K562 (cell line): Measurements from ENCODE around the gene FBXO48. TPM values are rescaled to one million over a fixed set of nuclear protein-coding genes. Genes with fewer than 3 reads are reported as not detected.

Experiments
- ARID1B ChIP-seq: fragments of 450-650 bp; IDR thresholded peaks from 2 replicates; pipeline ENCODE4 v1.6.1; 2016; ENCODE audit warnings: antibody characterized with exemption, mild to moderate bottlenecking, inconsistent platforms
- CHD2 ChIP-seq: IDR thresholded peaks from 2 replicates; pipeline ENCODE4 v1.6.1; 2011; ENCODE audit warnings: low read depth, low read length
- XRCC4 ChIP-seq: IDR thresholded peaks from one replicate; pipeline ENCODE4 v1.6.1; 2011; ENCODE audit not compliant: insufficient read depth, insufficient read length; ENCODE audit errors: extremely low read depth
- ZNF263 ChIP-seq: sonication (generic); formaldehyde crosslinking; IDR thresholded peaks from 2 replicates; pipeline ENCODE4 v1.8.0; 2022; ENCODE audit warnings: mild to moderate bottlenecking, missing genetic modification reagents, borderline replicate concordance
- ZNF583 ChIP-seq: fragments of 250-450 bp; sonication (Bioruptor Pico); IDR thresholded peaks from 2 replicates; pipeline ENCODE4 v1.4.0; 2020
- polyA plus RNA-seq, 8 experiments: library from polyadenylated mRNA; depleted of rRNA in 4 of 8; stranded (reverse) in 5 of 8; unstranded in 3 of 8; fragments of >200 nt; fragmentation: Nextera tagmentation in 2 of 8; fragmentation: Illumina TruSeq in 1 of 8; extraction: Ambion mirVana in 2 of 8; extraction: Trizol in 1 of 8; gene quantifications; 2 replicates each; pipeline versions ENCODE4 v1.2.1 to v1.2.3, GENCODE V29; 2011 to 2014; ENCODE audit warnings: inconsistent platforms in 1 of 8, missing spikeins in 1 of 8
- total RNA-seq, 7 experiments: library from RNA; depleted of rRNA in 6 of 7; stranded (reverse); fragments of >200 nt in 6 of 7; fragmentation: Illumina TruSeq in 2 of 7; extraction: Trizol in 2 of 7; gene quantifications; 2 replicates each; pipeline versions ENCODE4 v1.2.1 to v1.2.3, GENCODE V29; 2011 to 2021; ENCODE audit warnings: low replicate concordance in 1 of 7
- TF ChIP-seq, protein P1 (sequence below): fragments of 450-650 bp; IDR thresholded peaks from 2 replicates; pipeline ENCODE4 v1.7.0; 2016; ENCODE audit warnings: borderline replicate concordance
- TF ChIP-seq, protein P2 (sequence below): sonication (generic); formaldehyde crosslinking; IDR thresholded peaks from 2 replicates; pipeline ENCODE4 v1.9.0; 2022; ENCODE audit warnings: mild to moderate bottlenecking, missing genetic modification reagents
- TF ChIP-seq, protein P3 (sequence below): fragments of 450-650 bp; IDR thresholded peaks from 2 replicates; pipeline ENCODE4 v1.6.1; 2016; ENCODE audit warnings: borderline replicate concordance

The FBXO48 gene
- total and polyA plus RNA-seq, 9 of the 15 experiments (the other 6 are each of a cell fraction or from before 2014, with no cell fraction given) = 0.36 to 1.8 (median 0.73) TPM

DNA sequence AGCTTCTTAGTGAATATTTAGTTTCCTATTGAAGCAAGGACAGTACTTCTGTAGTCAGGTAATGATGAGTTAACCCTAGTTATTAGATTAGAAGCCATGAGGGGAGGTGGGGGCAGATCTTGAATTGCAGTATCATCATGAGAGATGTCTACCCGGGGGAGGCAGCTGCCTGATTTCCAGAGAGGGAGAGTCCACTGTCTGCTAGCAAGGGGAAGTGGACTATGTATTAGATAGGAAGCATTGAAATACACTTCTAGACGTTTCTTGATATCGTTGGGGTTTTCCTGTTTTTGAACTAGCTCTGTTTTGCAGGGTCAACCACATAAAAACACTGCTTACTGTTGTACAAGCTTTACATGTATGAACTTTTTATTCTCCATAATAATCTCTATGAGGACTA is 39.1 kb upstream of the FBXO48 start (continued):
- TF ChIP-seq, protein P1, sequence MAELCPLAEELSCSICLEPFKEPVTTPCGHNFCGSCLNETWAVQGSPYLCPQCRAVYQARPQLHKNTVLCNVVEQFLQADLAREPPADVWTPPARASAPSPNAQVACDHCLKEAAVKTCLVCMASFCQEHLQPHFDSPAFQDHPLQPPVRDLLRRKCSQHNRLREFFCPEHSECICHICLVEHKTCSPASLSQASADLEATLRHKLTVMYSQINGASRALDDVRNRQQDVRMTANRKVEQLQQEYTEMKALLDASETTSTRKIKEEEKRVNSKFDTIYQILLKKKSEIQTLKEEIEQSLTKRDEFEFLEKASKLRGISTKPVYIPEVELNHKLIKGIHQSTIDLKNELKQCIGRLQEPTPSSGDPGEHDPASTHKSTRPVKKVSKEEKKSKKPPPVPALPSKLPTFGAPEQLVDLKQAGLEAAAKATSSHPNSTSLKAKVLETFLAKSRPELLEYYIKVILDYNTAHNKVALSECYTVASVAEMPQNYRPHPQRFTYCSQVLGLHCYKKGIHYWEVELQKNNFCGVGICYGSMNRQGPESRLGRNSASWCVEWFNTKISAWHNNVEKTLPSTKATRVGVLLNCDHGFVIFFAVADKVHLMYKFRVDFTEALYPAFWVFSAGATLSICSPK = no peak
- TF ChIP-seq CHD2 = no peak
- peak; percentile 26; the same call in 1 of the 2 replicates for TF ChIP-seq ARID1B
- TF ChIP-seq, protein P2, sequence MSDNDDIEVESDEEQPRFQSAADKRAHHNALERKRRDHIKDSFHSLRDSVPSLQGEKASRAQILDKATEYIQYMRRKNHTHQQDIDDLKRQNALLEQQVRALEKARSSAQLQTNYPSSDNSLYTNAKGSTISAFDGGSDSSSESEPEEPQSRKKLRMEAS (CRISPR knock-in tag) = no peak
- no peak for TF ChIP-seq XRCC4
- no peak for TF ChIP-seq ZNF263 (CRISPR knock-in tag)
- TF ChIP-seq, protein P3, sequence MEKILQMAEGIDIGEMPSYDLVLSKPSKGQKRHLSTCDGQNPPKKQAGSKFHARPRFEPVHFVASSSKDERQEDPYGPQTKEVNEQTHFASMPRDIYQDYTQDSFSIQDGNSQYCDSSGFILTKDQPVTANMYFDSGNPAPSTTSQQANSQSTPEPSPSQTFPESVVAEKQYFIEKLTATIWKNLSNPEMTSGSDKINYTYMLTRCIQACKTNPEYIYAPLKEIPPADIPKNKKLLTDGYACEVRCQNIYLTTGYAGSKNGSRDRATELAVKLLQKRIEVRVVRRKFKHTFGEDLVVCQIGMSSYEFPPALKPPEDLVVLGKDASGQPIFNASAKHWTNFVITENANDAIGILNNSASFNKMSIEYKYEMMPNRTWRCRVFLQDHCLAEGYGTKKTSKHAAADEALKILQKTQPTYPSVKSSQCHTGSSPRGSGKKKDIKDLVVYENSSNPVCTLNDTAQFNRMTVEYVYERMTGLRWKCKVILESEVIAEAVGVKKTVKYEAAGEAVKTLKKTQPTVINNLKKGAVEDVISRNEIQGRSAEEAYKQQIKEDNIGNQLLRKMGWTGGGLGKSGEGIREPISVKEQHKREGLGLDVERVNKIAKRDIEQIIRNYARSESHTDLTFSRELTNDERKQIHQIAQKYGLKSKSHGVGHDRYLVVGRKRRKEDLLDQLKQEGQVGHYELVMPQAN = no peak
- TF ChIP-seq ZNF583 (CRISPR knock-in tag) = no peak
